Colonic mucosa (tissue), 4 donors: ENCODE data around the gene XPR1. TPM values are rescaled to one million over a fixed set of nuclear protein-coding genes. Genes with fewer than 3 reads are reported as not detected.

Source experiments
- DNase-seq: peaks from one replicate; pipeline ENCODE4 v3.0.0-alpha.2; 2020
- H3K27ac ChIP-seq: fragments of 200-600 bp; one replicate; pipeline ENCODE4 v1.8.0; 2021
- H3K27me3 ChIP-seq: fragments of 200-600 bp; one replicate; pipeline ENCODE4 v1.8.0; 2021
- H3K36me3 ChIP-seq: fragments of 200-600 bp; one replicate; pipeline ENCODE4 v1.8.0; 2021
- H3K4me1 ChIP-seq: fragments of 200-600 bp; one replicate; pipeline ENCODE4 v1.8.0; 2021; ENCODE audit warnings: mild to moderate bottlenecking
- H3K4me3 ChIP-seq: fragments of 200-600 bp; one replicate; pipeline ENCODE4 v1.8.0; 2021
- H3K9ac ChIP-seq, 2 donors: one replicate each; pipeline ENCODE4 v1.7.0; 2013; ENCODE audit warnings: control low read depth in 2 of 2, low read depth in 2 of 2, low read length in 2 of 2
- H3K9me3 ChIP-seq: fragments of 200-600 bp; one replicate; pipeline ENCODE4 v1.8.0; 2021
- intact Hi-C: fragments of 100-400 bp; cut with DNase I; formaldehyde crosslinking; loops from one replicate; pipeline ENCODE4 v1.14.1; 2022
- total RNA-seq, 2 donors: library from RNA; stranded (reverse); fragmentation: NEBNext Ultra II Directional in 1 of 2; extraction: Animal tissue kit (Norgen Biotek cat#: 25700) in 1 of 2; gene quantifications; one replicate each; pipeline ENCODE4 v1.2.1, GENCODE V29; 2021
- TF ChIP-seq, protein P1 (sequence below): fragments of 200-600 bp; IDR thresholded peaks from one replicate; pipeline ENCODE4 v1.8.0; 2022; ENCODE audit warnings: antibody characterized with exemption, mild to moderate bottlenecking
- donor health status: healthy.
- donor health status: DM: no; HTN: no; CAD: no.
- donor health status: DM: no; HTN: no; CAD: no.

Gene XPR1
- total RNA-seq, 2 donors from 2014 or later, result 20.5 to 25.8 TPM

DNA sequence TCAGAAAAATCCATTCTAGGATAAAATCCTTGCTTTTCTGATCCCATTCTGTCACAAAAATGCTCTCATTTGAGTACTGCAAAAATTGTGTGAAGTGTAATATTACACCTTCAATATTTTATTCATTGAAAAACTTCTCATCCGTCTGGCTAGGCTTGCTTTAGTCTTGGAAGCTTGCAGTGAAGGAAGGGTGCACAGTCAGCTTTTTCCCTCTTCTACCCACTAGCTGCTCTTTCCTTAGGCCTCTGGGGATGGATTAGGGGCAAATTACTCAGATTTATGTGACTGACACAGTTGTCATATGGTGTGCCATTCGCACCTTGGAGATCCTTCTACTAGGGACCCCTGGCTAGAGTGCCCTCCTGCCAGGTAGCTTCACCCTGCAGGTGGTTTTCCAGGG lies 40.9 kb upstream of the XPR1 start:
- intact Hi-C loops, result no loop called here
- DNase-seq, result no peak
- TF ChIP-seq, protein P1, sequence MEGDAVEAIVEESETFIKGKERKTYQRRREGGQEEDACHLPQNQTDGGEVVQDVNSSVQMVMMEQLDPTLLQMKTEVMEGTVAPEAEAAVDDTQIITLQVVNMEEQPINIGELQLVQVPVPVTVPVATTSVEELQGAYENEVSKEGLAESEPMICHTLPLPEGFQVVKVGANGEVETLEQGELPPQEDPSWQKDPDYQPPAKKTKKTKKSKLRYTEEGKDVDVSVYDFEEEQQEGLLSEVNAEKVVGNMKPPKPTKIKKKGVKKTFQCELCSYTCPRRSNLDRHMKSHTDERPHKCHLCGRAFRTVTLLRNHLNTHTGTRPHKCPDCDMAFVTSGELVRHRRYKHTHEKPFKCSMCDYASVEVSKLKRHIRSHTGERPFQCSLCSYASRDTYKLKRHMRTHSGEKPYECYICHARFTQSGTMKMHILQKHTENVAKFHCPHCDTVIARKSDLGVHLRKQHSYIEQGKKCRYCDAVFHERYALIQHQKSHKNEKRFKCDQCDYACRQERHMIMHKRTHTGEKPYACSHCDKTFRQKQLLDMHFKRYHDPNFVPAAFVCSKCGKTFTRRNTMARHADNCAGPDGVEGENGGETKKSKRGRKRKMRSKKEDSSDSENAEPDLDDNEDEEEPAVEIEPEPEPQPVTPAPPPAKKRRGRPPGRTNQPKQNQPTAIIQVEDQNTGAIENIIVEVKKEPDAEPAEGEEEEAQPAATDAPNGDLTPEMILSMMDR, result no peak

DNA sequence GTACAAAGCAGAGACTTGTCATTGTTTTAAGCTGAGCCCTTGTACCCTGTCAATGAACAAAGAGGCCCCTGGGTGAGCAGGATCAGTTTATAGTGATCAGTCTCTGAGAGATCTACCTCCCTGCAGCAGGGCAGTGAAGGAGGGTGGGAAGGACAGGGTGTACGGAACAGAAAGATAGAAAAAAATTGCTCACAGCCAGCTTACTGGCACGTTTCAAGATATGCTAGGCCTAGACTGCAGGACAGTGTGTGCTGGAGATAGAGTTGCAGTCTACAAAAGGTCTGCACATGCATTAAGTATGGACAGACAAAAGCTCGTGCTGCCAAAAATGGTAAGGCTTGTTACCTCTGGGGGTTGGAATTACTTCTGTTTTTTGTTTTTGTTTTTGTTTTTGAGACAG lies 38.4 kb upstream of the XPR1 start:
- Histone ChIP-seq H3K27ac (no peak overlapping the region), H3K4me1 (peaks cover 2% of the 10 kb centered on the region), H3K27me3 (no peaks in the 10 kb centered on the region), H3K36me3 (no peaks in the 10 kb centered on the region), H3K9me3 (no peaks in the 10 kb centered on the region), H3K4me3 (no peak overlapping the region), H3K9ac (no peak overlapping the region)
- DNase-seq, result no peak
- TF ChIP-seq, protein P1, result no peak
- intact Hi-C loops, result no loop called here

More for the DNA sequence above, 40.9 kb upstream of the XPR1 start:
- Histone ChIP-seq H3K9ac (no peak overlapping the region), H3K27ac (no peak overlapping the region), H3K27me3 (no peaks in the 10 kb centered on the region), H3K36me3 (no peaks in the 10 kb centered on the region), H3K4me3 (no peak overlapping the region), H3K9me3 (no peaks in the 10 kb centered on the region), H3K4me1 (no peaks in the 10 kb centered on the region)

DNA sequence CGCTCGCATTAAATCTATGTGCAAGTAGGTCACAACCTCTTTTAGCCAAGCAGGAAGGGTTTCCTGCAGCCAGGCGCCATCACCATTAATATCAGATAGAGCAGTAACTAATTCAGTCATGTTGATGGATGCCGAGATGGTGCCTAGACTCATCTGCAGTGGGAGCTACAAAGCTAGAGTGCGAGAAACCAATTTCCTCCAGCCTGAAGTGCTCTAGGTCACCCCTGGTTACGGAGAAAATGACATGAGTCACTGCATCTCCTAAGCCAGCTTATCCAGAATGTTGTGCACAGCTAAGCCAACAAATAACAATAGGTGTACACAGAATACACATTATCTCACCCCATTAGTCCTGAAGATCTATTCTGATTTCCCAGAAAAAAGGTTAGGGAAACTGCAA lies 37.1 kb upstream of the XPR1 start:
- no peak for DNase-seq
- peaks cover 6% of the 10 kb centered on the region for H3K4me1 ChIP-seq
- no peaks in the 10 kb centered on the region for H3K9me3 ChIP-seq
- H3K4me3 ChIP-seq, result no peak overlapping the region
- TF ChIP-seq, protein P1, result no peak
- no peaks in the 10 kb centered on the region for H3K27me3 ChIP-seq
- H3K9ac ChIP-seq, result no peak overlapping the region
- intact Hi-C loops, result no loop called here
- no peak overlapping the region for H3K27ac ChIP-seq
- no peaks in the 10 kb centered on the region for H3K36me3 ChIP-seq

DNA sequence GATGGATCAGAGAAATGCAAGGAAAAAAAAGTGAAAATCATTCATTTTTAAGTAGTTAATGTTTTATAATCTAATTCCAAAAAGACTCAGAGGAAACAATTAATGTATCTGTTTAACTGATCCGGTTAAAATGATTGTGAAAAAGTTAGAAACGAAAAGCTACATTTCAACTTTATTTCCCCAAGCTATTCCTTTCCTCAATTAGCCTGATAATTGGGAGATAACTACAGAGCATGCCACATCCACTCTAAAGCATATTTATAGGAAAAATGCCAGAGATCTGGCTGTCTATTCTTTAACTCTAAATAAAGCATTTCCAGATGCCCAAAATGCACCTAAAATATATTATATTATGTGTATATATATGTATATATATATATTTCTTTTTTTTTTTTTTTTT lies 35.9 kb upstream of the XPR1 start:
- Histone ChIP-seq H3K4me1 (peaks cover 6% of the 10 kb centered on the region), H3K36me3 (no peaks in the 10 kb centered on the region), H3K9me3 (no peaks in the 10 kb centered on the region), H3K9ac (no peak overlapping the region), H3K27me3 (no peaks in the 10 kb centered on the region), H3K27ac (no peak overlapping the region), H3K4me3 (no peak overlapping the region)
- TF ChIP-seq, protein P1, result no peak
- DNase-seq, result no peak
- intact Hi-C loops, result no loop called here

DNA sequence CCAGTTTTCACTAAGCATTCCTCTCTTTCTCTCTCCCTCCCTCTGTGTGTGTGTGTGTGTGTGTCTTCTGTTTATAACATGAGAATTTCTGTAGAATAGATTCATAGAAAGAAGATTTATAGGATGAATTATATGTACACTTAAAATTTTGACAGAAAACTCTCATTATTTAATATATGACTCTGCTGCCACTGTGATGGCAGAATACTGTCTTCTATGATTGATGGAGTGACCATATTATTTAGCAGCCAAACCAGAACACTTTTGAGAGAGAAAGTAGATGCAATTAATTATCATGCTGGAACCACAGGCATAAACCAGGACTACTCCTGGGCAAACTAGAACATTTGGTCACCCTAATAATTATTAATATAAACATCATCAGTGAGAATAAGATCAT lies 34.3 kb upstream of the XPR1 start:
- Histone ChIP-seq H3K4me3 (no peak overlapping the region), H3K27me3 (no peaks in the 10 kb centered on the region), H3K36me3 (no peaks in the 10 kb centered on the region), H3K9me3 (no peaks in the 10 kb centered on the region), H3K9ac (no peak overlapping the region), H3K4me1 (peaks cover 6% of the 10 kb centered on the region), H3K27ac (no peak overlapping the region)
- intact Hi-C loops, result no loop called here
- no peak for DNase-seq
- TF ChIP-seq, protein P1, result no peak
